Activated CD4-positive, alpha-beta T cell treated with anti-CD3 and anti-CD28 coated beads, Interleukin-2, amount 10 ng/mL, durations not matched to agents 24 days and 14 days (primary cell): ENCODE data around the gene OPTC. TPM values are rescaled to one million over a fixed set of nuclear protein-coding genes. Genes with fewer than 3 reads are reported as not detected.

Experiments used
- DNase-seq: peaks from one replicate; pipeline ENCODE4 v3.0.0; 2022
- H3K27ac Mint-ChIP-seq: one replicate; pipeline ENCODE4 v1.8.0; 2022; ENCODE audit warnings: mild to moderate bottlenecking, mixed read lengths
- H3K27me3 Mint-ChIP-seq: one replicate; pipeline ENCODE4 v1.8.0; 2022; ENCODE audit warnings: mixed read lengths
- H3K36me3 Mint-ChIP-seq: one replicate; pipeline ENCODE4 v1.8.0; 2022; ENCODE audit warnings: low read depth, mild to moderate bottlenecking, mixed read lengths
- H3K4me1 Mint-ChIP-seq: one replicate; pipeline ENCODE4 v1.8.0; 2021; ENCODE audit warnings: mixed read lengths
- H3K4me3 Mint-ChIP-seq: one replicate; pipeline ENCODE4 v1.8.0; 2022; ENCODE audit warnings: mild to moderate bottlenecking, moderate library complexity, mixed read lengths
- H3K9me3 Mint-ChIP-seq: one replicate; pipeline ENCODE4 v1.8.0; 2021; ENCODE audit warnings: mixed read lengths
- intact Hi-C: fragments of 100-400 bp; cut with micrococcal nuclease; formaldehyde crosslinking; loops from one replicate; pipeline ENCODE4 v1.15.1; 2023
- total RNA-seq: library from RNA; stranded (reverse); gene quantifications from 2 replicates; pipeline ENCODE4 v1.2.3, GENCODE V29; 2022

Gene OPTC
- total RNA-seq, 1 donor from 2014 or later, result not detected

GRCh38 chr1:203549309-203549708 is 55.4 kb downstream of the OPTC start:
- Mint-ChIP-seq H3K27ac (no peak overlapping the region), H3K4me1 (peaks cover 6% of the 10 kb centered on the region), H3K9me3 (no peaks in the 10 kb centered on the region), H3K4me3 (no peak overlapping the region), H3K36me3 (no peaks in the 10 kb centered on the region), H3K27me3 (peaks cover 7% of the 10 kb centered on the region)
- DNase-seq, result no peak
- intact Hi-C loops, result no loop called here

- DNase-seq, result no peak
- Mint-ChIP-seq H3K27me3 (peaks cover 7% of the 10 kb centered on the region), H3K36me3 (no peaks in the 10 kb centered on the region), H3K27ac (no peak overlapping the region), H3K4me1 (peaks cover 6% of the 10 kb centered on the region), H3K9me3 (no peaks in the 10 kb centered on the region), H3K4me3 (no peak overlapping the region)
- intact Hi-C loops, result no loop called here
These were observed 56.9 kb downstream of the OPTC start for GRCh38 chr1:203550846-203551245.

- H3K9me3 Mint-ChIP-seq, result no peaks in the 10 kb centered on the region
- H3K4me1 Mint-ChIP-seq, result peaks cover 3% of the 10 kb centered on the region
- intact Hi-C loops, result no loop called here
- peaks cover 6% of the 10 kb centered on the region for H3K27me3 Mint-ChIP-seq
- DNase-seq, result no peak
- H3K27ac Mint-ChIP-seq, result no peak overlapping the region
- no peaks in the 10 kb centered on the region for H3K36me3 Mint-ChIP-seq
- no peak overlapping the region for H3K4me3 Mint-ChIP-seq
These were observed 57.6 kb downstream of the OPTC start for GRCh38 chr1:203551550-203551949.

- no peaks in the 10 kb centered on the region for H3K36me3 Mint-ChIP-seq
- peaks cover 11% of the 10 kb centered on the region for H3K27me3 Mint-ChIP-seq
- no peak for DNase-seq
- H3K9me3 Mint-ChIP-seq, result no peaks in the 10 kb centered on the region
- intact Hi-C loops, result no loop called here
- H3K4me3 Mint-ChIP-seq, result no peak overlapping the region
- H3K27ac Mint-ChIP-seq, result no peak overlapping the region
- peaks cover 3% of the 10 kb centered on the region for H3K4me1 Mint-ChIP-seq
These were observed 59.5 kb downstream of the OPTC start for GRCh38 chr1:203553496-203553895.

- no peak for DNase-seq
- peaks cover 12% of the 10 kb centered on the region for H3K27me3 Mint-ChIP-seq
- no peaks in the 10 kb centered on the region for H3K36me3 Mint-ChIP-seq
- no peak overlapping the region for H3K27ac Mint-ChIP-seq
- no peak overlapping the region for H3K4me3 Mint-ChIP-seq
- intact Hi-C loops, result no loop called here
- peaks cover 3% of the 10 kb centered on the region for H3K4me1 Mint-ChIP-seq
- no peaks in the 10 kb centered on the region for H3K9me3 Mint-ChIP-seq
These were observed 60.1 kb downstream of the OPTC start for GRCh38 chr1:203554071-203554470.

GRCh38 chr1:203555076-203555475 is 61.1 kb downstream of the OPTC start:
- peaks cover 17% of the 10 kb centered on the region for H3K27me3 Mint-ChIP-seq
- no peak overlapping the region for H3K27ac Mint-ChIP-seq
- peaks cover 3% of the 10 kb centered on the region for H3K4me1 Mint-ChIP-seq
- DNase-seq, result no peak
- H3K9me3 Mint-ChIP-seq, result no peaks in the 10 kb centered on the region
- no peaks in the 10 kb centered on the region for H3K36me3 Mint-ChIP-seq
- H3K4me3 Mint-ChIP-seq, result no peak overlapping the region
- intact Hi-C loops, result no loop called here

DNA sequence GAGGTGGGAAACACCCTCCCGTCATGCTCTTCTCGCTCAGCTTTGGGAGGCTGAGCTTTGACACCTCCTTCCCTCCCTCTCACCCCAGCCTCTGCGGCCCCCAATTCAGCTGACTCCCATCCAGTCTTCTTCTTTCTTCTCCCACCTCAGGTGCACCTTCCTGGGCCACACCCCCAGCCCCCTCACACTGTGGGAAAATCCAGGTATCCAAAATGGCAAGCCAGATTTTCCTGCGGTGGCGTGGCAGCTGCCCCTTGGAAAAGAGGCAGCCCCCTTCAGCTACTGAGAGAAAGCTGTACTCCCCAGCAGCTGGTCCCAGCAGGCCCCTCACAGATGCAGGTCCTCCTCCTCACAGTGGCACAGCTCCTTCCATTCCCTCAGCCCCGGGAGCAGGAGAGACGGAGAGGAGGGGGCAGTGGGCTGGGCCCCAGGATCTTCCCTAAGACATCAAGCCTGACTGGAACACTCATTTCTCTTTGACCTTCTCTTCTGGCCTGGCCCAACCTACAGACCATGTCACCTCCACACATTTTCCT is 61.6 kb downstream of the OPTC start:
- H3K27ac Mint-ChIP-seq, result no peak overlapping the region
- H3K9me3 Mint-ChIP-seq, result no peaks in the 10 kb centered on the region

GRCh38 chr1:203556047-203556851 is 62.3 kb downstream of the OPTC start:
- Mint-ChIP-seq H3K9me3 (no peaks in the 10 kb centered on the region), H3K4me3 (no peak overlapping the region), H3K36me3 (no peaks in the 10 kb centered on the region), H3K4me1 (peaks cover 3% of the 10 kb centered on the region), H3K27me3 (peaks cover 17% of the 10 kb centered on the region), H3K27ac (no peak overlapping the region)
- intact Hi-C loops, result no loop called here
- DNase-seq, result no peak

More for the DNA sequence above, 61.6 kb downstream of the OPTC start:
- Mint-ChIP-seq H3K36me3 (no peaks in the 10 kb centered on the region), H3K4me1 (peaks cover 3% of the 10 kb centered on the region), H3K27me3 (peaks cover 17% of the 10 kb centered on the region), H3K4me3 (no peak overlapping the region)
- DNase-seq, result no peak
- intact Hi-C loops, result no loop called here

GRCh38 chr1:203557390-203557789 is 63.4 kb downstream of the OPTC start:
- intact Hi-C loops, result no loop called here
- Mint-ChIP-seq H3K36me3 (no peaks in the 10 kb centered on the region), H3K4me3 (no peak overlapping the region), H3K4me1 (peaks cover 3% of the 10 kb centered on the region), H3K27ac (no peak overlapping the region), H3K9me3 (no peaks in the 10 kb centered on the region), H3K27me3 (peaks cover 22% of the 10 kb centered on the region)
- no peak for DNase-seq

GRCh38 chr1:203558064-203558760 is 64.3 kb downstream of the OPTC start:
- H3K27me3 Mint-ChIP-seq, result peaks cover 21% of the 10 kb centered on the region
- no peaks in the 10 kb centered on the region for H3K9me3 Mint-ChIP-seq
- H3K27ac Mint-ChIP-seq, result no peak overlapping the region
- H3K36me3 Mint-ChIP-seq, result no peaks in the 10 kb centered on the region
- intact Hi-C loops, result no loop called here
- H3K4me1 Mint-ChIP-seq, result peaks cover 3% of the 10 kb centered on the region
- DNase-seq, result no peak
- H3K4me3 Mint-ChIP-seq, result no peak overlapping the region

Other genes with a start within 250 kb of the OPTC start
- 106 and 108 TPM in 2 replicates for gene BTG2, start 188.6 kb upstream of the OPTC start, total RNA-seq
- gene FMOD, start 143.0 kb upstream of the OPTC start, total RNA-seq, result 1.4 and 1.9 TPM in 2 replicates
- gene PRELP, start 18.3 kb upstream of the OPTC start, total RNA-seq, result not detected in 2 replicates
- gene ATP2B4, start 132.7 kb downstream of the OPTC start, total RNA-seq, result 32.7 and 33.5 TPM in 2 replicates